Lower leg skin (tissue), 4 donors: ENCODE results near the gene AIG1. TPM values are rescaled to one million over a fixed set of nuclear protein-coding genes. Genes with fewer than 3 reads are reported as not detected.

Source experiments
- DNase-seq, 2 donors: peaks; one replicate each; pipeline ENCODE4 v3.0.0-alpha.2; 2019; ENCODE audit warnings: low spot score in 2 of 2
- H3K4me3 ChIP-seq: fragments of 200-600 bp; sonication (generic); 2 replicates; pipeline ENCODE4 v1.5.1; 2017; ENCODE audit warnings: mild to moderate bottlenecking, low read depth; ENCODE audit not compliant: poor library complexity, severe bottlenecking
- CTCF ChIP-seq, 3 donors: fragments of 450-650 bp; IDR thresholded peaks; one replicate each; pipeline ENCODE4 v1.5.1; 2016; ENCODE audit warnings: antibody characterized with exemption in 3 of 3, mild to moderate bottlenecking in 3 of 3, moderate library complexity in 2 of 3
- POLR2A ChIP-seq, 2 donors: fragments of 450-650 bp; IDR thresholded peaks; one replicate each; pipeline ENCODE4 v1.6.1; 2016 to 2017; ENCODE audit warnings: antibody characterized with exemption in 2 of 2, mild to moderate bottlenecking in 1 of 2, moderate library complexity in 1 of 2
- WGBS, 2 donors: methylation state at CpG; one replicate each; pipeline ENCODE4 v1.1.5; 2018; 5-methylcytosine and 5-hydroxymethylcytosine counted together
- intact Hi-C: fragments of 100-400 bp; cut with DNase I; formaldehyde crosslinking; loops from one replicate; pipeline ENCODE4 v1.15.0; 2023; ENCODE audit warnings: low total_unique reads
- total RNA-seq, 4 donors: library from RNA; depleted of rRNA; stranded (reverse); fragments of >200 nt; gene quantifications; one replicate each; pipeline ENCODE4 v1.1.0, GENCODE V29; 2016

AIG1 gene
- total RNA-seq, 4 donors from 2014 or later, result 12.2 to 21.4 (median 16.0) TPM

GRCh38 chr6:143253586-143253985 is 192.9 kb downstream of the AIG1 start:
- 68 to 76% methylated on average over 4 of the region's 4 CpGs for WGBS, 2 donors
- TF ChIP-seq POLR2A (IDR thresholded peaks at IDR 0.05), result no peak
- no peak for TF ChIP-seq CTCF (IDR thresholded peaks at IDR 0.05)
- intact Hi-C loops, result no loop called here
- DNase-seq, result no peak
- no peak overlapping the region for H3K4me3 ChIP-seq

GRCh38 chr6:143258945-143259344 is 198.3 kb downstream of the AIG1 start:
- intact Hi-C loops, result no loop called here
- TF ChIP-seq POLR2A (IDR thresholded peaks at IDR 0.05) (no peak), CTCF (IDR thresholded peaks at IDR 0.05) (no peak)
- no peak for DNase-seq
- no peak overlapping the region for H3K4me3 ChIP-seq

- 95 to 98% methylated on average over 7 of the region's 7 CpGs for WGBS, 2 donors
- H3K4me3 ChIP-seq, result no peak overlapping the region
- TF ChIP-seq POLR2A (IDR thresholded peaks at IDR 0.05) (no peak), CTCF (IDR thresholded peaks at IDR 0.05) (no peak)
- DNase-seq, result no peak
- intact Hi-C loops, result no loop called here
Observed at GRCh38 chr6:143260857-143261256, 200.2 kb downstream of the AIG1 start.

- 80 to 85% methylated on average over 3 of the region's 3 CpGs for whole genome bisulfite sequencing, 2 donors
- no peak for DNase-seq
- TF ChIP-seq POLR2A (IDR thresholded peaks at IDR 0.05) (no peak), CTCF (IDR thresholded peaks at IDR 0.05) (no peak)
- intact Hi-C loops, result no loop called here
- H3K4me3 ChIP-seq, result no peak overlapping the region
Observed at GRCh38 chr6:143261899-143262436, 201.3 kb downstream of the AIG1 start.

GRCh38 chr6:143262859-143263258 is 202.2 kb downstream of the AIG1 start:
- WGBS, 2 donors, result 92 to 97% methylated on average over 2 of the region's 2 CpGs
- TF ChIP-seq CTCF (IDR thresholded peaks at IDR 0.05) (no peak), POLR2A (IDR thresholded peaks at IDR 0.05) (no peak)
- no peak overlapping the region for H3K4me3 ChIP-seq
- DNase-seq, result no peak
- intact Hi-C loops, result no loop called here

GRCh38 chr6:143264379-143264778 is 203.7 kb downstream of the AIG1 start:
- TF ChIP-seq POLR2A (IDR thresholded peaks at IDR 0.05), result no peak
- TF ChIP-seq CTCF (IDR thresholded peaks at IDR 0.05), result no peak
- intact Hi-C loops, result no loop called here
- H3K4me3 ChIP-seq, result no peak overlapping the region
- 85 to 88% methylated on average over 5 of the region's 5 CpGs for WGBS, 2 donors
- no peak for DNase-seq
